ENCODE measurements around the gene LYZ. TPM values are rescaled to one million over a fixed set of nuclear protein-coding genes. Genes with fewer than 3 reads are reported as not detected.

Gene LYZ
- polyA plus RNA-seq, 1 donor (not counting 4 experiments of a cell fraction or from before 2014, with no cell fraction given): not detected

- Histone ChIP-seq H4K20me1 (ENCODE audit: control insufficient read depth, extremely low read depth, insufficient read depth, low read length) (no peaks in the 10 kb centered on the region), H3K27me3 (ENCODE audit: control insufficient read depth, extremely low read depth, insufficient read depth, low read length) (no peaks in the 10 kb centered on the region), H3K4me3 (ENCODE audit: control insufficient read depth in 2 of 3, extremely low read depth in 1 of 3, insufficient read depth in 2 of 3, low read depth in 1 of 3, low read length in 3 of 3) (no peak overlapping the region), H3K9me1 (ENCODE audit: control insufficient read depth, extremely low read depth, insufficient read depth, low read length) (no peaks in the 10 kb centered on the region), H3K79me2 (ENCODE audit: control insufficient read depth, insufficient read depth, low read length) (no peaks in the 10 kb centered on the region), H3K4me2 (ENCODE audit: control insufficient read depth, extremely low read depth, insufficient read depth, low read depth, low read length) (peak overlapping the region; percentile 4), H3K27ac (ENCODE audit: control insufficient read depth, insufficient read depth, low read length) (no peak overlapping the region), H3K9me3 (ENCODE audit: control insufficient read depth, low read depth, low read length) (no peaks in the 10 kb centered on the region), H2AFZ (ENCODE audit: control insufficient read depth, low read length) (no peak overlapping the region), H3K4me1 (ENCODE audit: control insufficient read depth, extremely low read depth, insufficient read depth, low read length) (peaks cover 16% of the 10 kb centered on the region), H3K36me3 (ENCODE audit: control insufficient read depth in 2 of 2, extremely low read depth in 1 of 2, insufficient read depth in 2 of 2, low read length in 2 of 2) (peaks cover 0 to 5% of the 10 kb centered on the region in 2 experiments), H3K9ac (ENCODE audit: control insufficient read depth, extremely low read depth, insufficient read depth, low read length) (no peak overlapping the region)
- TF ChIP-seq CTCF (optimal IDR thresholded peaks at IDR 0.05 in 1 of 3, IDR thresholded peaks at IDR 0.05 in 1 of 3, conservative IDR thresholded peaks at IDR 0.05 in 1 of 3; ENCODE audit: extremely low read depth in 1 of 3, insufficient read depth in 2 of 3, low read length in 3 of 3) (no peak), EZH2 (IDR thresholded peaks at IDR 0.05; ENCODE audit: low read length) (no peak)
- dilution Hi-C loops (cut with MboI; ENCODE audit: extremely low pct_ligation_motif_present, low sequenced_read_pairs): no loop called here
- DNase-seq (ENCODE audit: low read depth, low spot score) (no peak), FAIRE-seq (peak; percentile 69)
These were observed 34.9 kb downstream of the LYZ start for GRCh38 chr12:69383074-69383473.

- peaks cover 0 to 5% of the 10 kb centered on the region in 2 experiments for H3K36me3 ChIP-seq (ENCODE audit: control insufficient read depth in 2 of 2, extremely low read depth in 1 of 2, insufficient read depth in 2 of 2, low read length in 2 of 2)
- TF ChIP-seq CTCF (optimal IDR thresholded peaks at IDR 0.05 in 1 of 3, IDR thresholded peaks at IDR 0.05 in 1 of 3, conservative IDR thresholded peaks at IDR 0.05 in 1 of 3; ENCODE audit: extremely low read depth in 1 of 3, insufficient read depth in 2 of 3, low read length in 3 of 3): no peak
- no peak for TF ChIP-seq EZH2 (IDR thresholded peaks at IDR 0.05; ENCODE audit: low read length)
- H3K9ac ChIP-seq (ENCODE audit: control insufficient read depth, extremely low read depth, insufficient read depth, low read length): no peak overlapping the region
- H3K9me1 ChIP-seq (ENCODE audit: control insufficient read depth, extremely low read depth, insufficient read depth, low read length): no peaks in the 10 kb centered on the region
- no peaks in the 10 kb centered on the region for H4K20me1 ChIP-seq (ENCODE audit: control insufficient read depth, extremely low read depth, insufficient read depth, low read length)
- no peak overlapping the region for H3K4me2 ChIP-seq (ENCODE audit: control insufficient read depth, extremely low read depth, insufficient read depth, low read depth, low read length)
- FAIRE-seq (no peak), DNase-seq (ENCODE audit: low read depth, low spot score) (no peak)
- H3K9me3 ChIP-seq (ENCODE audit: control insufficient read depth, low read depth, low read length): no peaks in the 10 kb centered on the region
- no peak overlapping the region for H2AFZ ChIP-seq (ENCODE audit: control insufficient read depth, low read length)
- H3K79me2 ChIP-seq (ENCODE audit: control insufficient read depth, insufficient read depth, low read length): no peaks in the 10 kb centered on the region
- H3K27me3 ChIP-seq (ENCODE audit: control insufficient read depth, extremely low read depth, insufficient read depth, low read length): no peaks in the 10 kb centered on the region
- no peak overlapping the region for H3K4me3 ChIP-seq (ENCODE audit: control insufficient read depth in 2 of 3, extremely low read depth in 1 of 3, insufficient read depth in 2 of 3, low read depth in 1 of 3, low read length in 3 of 3)
- H3K27ac ChIP-seq (ENCODE audit: control insufficient read depth, insufficient read depth, low read length): no peak overlapping the region
- H3K4me1 ChIP-seq (ENCODE audit: control insufficient read depth, extremely low read depth, insufficient read depth, low read length): peaks cover 16% of the 10 kb centered on the region
- dilution Hi-C loops (cut with MboI; ENCODE audit: extremely low pct_ligation_motif_present, low sequenced_read_pairs): no loop called here
These were observed 36.9 kb downstream of the LYZ start for GRCh38 chr12:69385038-69385437.

Data from keratinocyte (primary cell).